DOHH2 (cell line): ENCODE measurements around the gene ETFA.

Experiments used
- H3F3A ChIP-seq: fragments of 200-600 bp; sonication (generic), shearing (Covaris generic); 2 replicates; pipeline ENCODE4 v1.6.0; 2016; ENCODE audit warnings: antibody characterized with exemption, mild to moderate bottlenecking; ENCODE audit not compliant: control insufficient read depth, insufficient read depth
- H3K27ac ChIP-seq: fragments of 200-600 bp; sonication (generic); 2 replicates; pipeline ENCODE4 v1.5.1; 2014; ENCODE audit warnings: low read depth, mild to moderate bottlenecking, low read length, moderate library complexity
- H3K27me3 ChIP-seq: fragments of 200-600 bp; sonication (generic); 2 replicates; pipeline ENCODE4 v1.6.1; 2014; ENCODE audit warnings: mild to moderate bottlenecking, low read length, mixed read lengths; ENCODE audit not compliant: control insufficient read depth
- H3K36me3 ChIP-seq: fragments of 200-600 bp; sonication (generic); 2 replicates; pipeline ENCODE4 v1.6.1; 2014; ENCODE audit warnings: mild to moderate bottlenecking, low read length, moderate library complexity, mixed read lengths; ENCODE audit not compliant: control insufficient read depth
- H3K4me1 ChIP-seq: fragments of 200-600 bp; sonication (generic); 2 replicates; pipeline ENCODE4 v1.6.1; 2014; ENCODE audit warnings: mild to moderate bottlenecking, low read length, mixed read lengths; ENCODE audit not compliant: control insufficient read depth
- H3K4me2 ChIP-seq: fragments of 200-600 bp; sonication (generic); 2 replicates; pipeline ENCODE4 v1.6.0; 2014; ENCODE audit warnings: mild to moderate bottlenecking, low read length, moderate library complexity
- H3K4me3 ChIP-seq: fragments of 200-600 bp; sonication (generic); 2 replicates; pipeline ENCODE4 v1.5.1; 2014; ENCODE audit warnings: mild to moderate bottlenecking, low read length, mixed read lengths
- H3K79me2 ChIP-seq: fragments of 200-600 bp; sonication (generic); 2 replicates; pipeline ENCODE4 v1.6.1; 2014; ENCODE audit warnings: mild to moderate bottlenecking, low read length, mixed read lengths; ENCODE audit not compliant: control insufficient read depth
- H3K9me2 ChIP-seq: fragments of 200-600 bp; sonication (generic); replicated peaks from 2 replicates; pipeline ENCODE4 v1.6.1; 2014; ENCODE audit warnings: mild to moderate bottlenecking, low read length, mixed read lengths; ENCODE audit not compliant: control insufficient read depth
- H3K9me3 ChIP-seq: fragments of 200-600 bp; sonication (generic); 2 replicates; pipeline ENCODE4 v1.6.1; 2014; ENCODE audit warnings: antibody characterized with exemption, low read length, mixed read lengths; ENCODE audit not compliant: control insufficient read depth, insufficient read depth
- H4K20me1 ChIP-seq: fragments of 200-600 bp; sonication (generic); 2 replicates; pipeline ENCODE4 v1.6.0; 2014; ENCODE audit warnings: low read depth, mild to moderate bottlenecking, antibody characterized with exemption, low read length, moderate library complexity; ENCODE audit not compliant: control insufficient read depth, insufficient read depth
- CTCF ChIP-seq: fragments of 200-600 bp; sonication (generic); IDR thresholded peaks from one replicate; pipeline ENCODE4 v1.5.1; 2014; ENCODE audit warnings: antibody characterized with exemption, mild to moderate bottlenecking, low read depth, low read length; ENCODE audit not compliant: poor library complexity, severe bottlenecking
- EZH2phosphoT487 ChIP-seq: fragments of 200-600 bp; sonication (generic); IDR thresholded peaks from 2 replicates; pipeline ENCODE4 v1.6.1; 2017; ENCODE audit warnings: borderline replicate concordance, mild to moderate bottlenecking, antibody characterized with exemption, low read length, moderate library complexity, mixed read lengths

Gene ETFA

GRCh38 chr15:76199106-76200082 lies 111.9 kb downstream of the ETFA start:
- Histone ChIP-seq H3K9me2 (no peaks in the 10 kb centered on the region), H3K27ac (no peak overlapping the region), H3K4me1 (peaks cover 17% of the 10 kb centered on the region), H3K27me3 (no peaks in the 10 kb centered on the region), H3K4me2 (no peak overlapping the region), H4K20me1 (no peaks in the 10 kb centered on the region), H3K36me3 (no peaks in the 10 kb centered on the region), H3K9me3 (no peaks in the 10 kb centered on the region), H3F3A (no peaks in the 10 kb centered on the region), H3K79me2 (no peaks in the 10 kb centered on the region), H3K4me3 (no peak overlapping the region)
- no peak for TF ChIP-seq CTCF
- TF ChIP-seq EZH2phosphoT487: no peak

- TF ChIP-seq CTCF: no peak
- no peak for TF ChIP-seq EZH2phosphoT487
- H3K27me3 ChIP-seq: no peaks in the 10 kb centered on the region
- no peak overlapping the region for H3K4me3 ChIP-seq
- H3K4me1 ChIP-seq: peaks cover 17% of the 10 kb centered on the region
- H3K9me2 ChIP-seq: no peaks in the 10 kb centered on the region
- H3K79me2 ChIP-seq: no peaks in the 10 kb centered on the region
- no peaks in the 10 kb centered on the region for H3F3A ChIP-seq
- H3K4me2 ChIP-seq: no peak overlapping the region
- no peak overlapping the region for H3K27ac ChIP-seq
- no peaks in the 10 kb centered on the region for H3K9me3 ChIP-seq
- no peaks in the 10 kb centered on the region for H4K20me1 ChIP-seq
- H3K36me3 ChIP-seq: no peaks in the 10 kb centered on the region
These were observed 112.7 kb downstream of the ETFA start for GRCh38 chr15:76198456-76199105.

GRCh38 chr15:76197703-76198455 lies 113.4 kb downstream of the ETFA start:
- Histone ChIP-seq H4K20me1 (no peaks in the 10 kb centered on the region), H3K4me2 (no peak overlapping the region), H3K36me3 (no peaks in the 10 kb centered on the region), H3K9me2 (no peaks in the 10 kb centered on the region), H3K27me3 (no peaks in the 10 kb centered on the region), H3K4me1 (peaks cover 17% of the 10 kb centered on the region), H3K79me2 (no peaks in the 10 kb centered on the region), H3K4me3 (no peak overlapping the region), H3K27ac (no peak overlapping the region), H3F3A (no peaks in the 10 kb centered on the region), H3K9me3 (no peaks in the 10 kb centered on the region)
- TF ChIP-seq EZH2phosphoT487 (no peak), CTCF (no peak)
